K562 (cell line): ENCODE results near the gene DNALI1. TPM values are rescaled to one million over a fixed set of nuclear protein-coding genes. Genes with fewer than 3 reads are reported as not detected.

Source experiments
- ARID2 ChIP-seq: fragments of 450-650 bp; IDR thresholded peaks from 2 replicates; pipeline ENCODE4 v1.6.1; 2017; ENCODE audit warnings: antibody characterized with exemption, mild to moderate bottlenecking
- CTCF ChIP-seq, 3 experiments: IDR thresholded peaks in 2 of 3; conservative IDR thresholded peaks in 1 of 3; 2 replicates each; pipeline ENCODE4 v1.5.1; 2011 to 2012; ENCODE audit warnings: low read length in 3 of 3, mild to moderate bottlenecking in 3 of 3, control low read depth in 2 of 3, improper control_type of control experiment in 1 of 3, inconsistent platforms in 1 of 3, low read depth in 1 of 3, mixed read lengths in 1 of 3, moderate library complexity in 1 of 3; ENCODE audit not compliant: insufficient read depth in 2 of 3
- HDAC2 ChIP-seq: fragments of 450-650 bp; IDR thresholded peaks from 2 replicates; pipeline ENCODE4 v1.6.1; 2016; ENCODE audit warnings: mild to moderate bottlenecking
- HOMEZ ChIP-seq: fragments of 250-450 bp; sonication (Bioruptor Pico); IDR thresholded peaks from 2 replicates; pipeline ENCODE4 v1.4.0; 2020; ENCODE audit warnings: mild to moderate bottlenecking, moderate library complexity
- MTA3 ChIP-seq: fragments of 450-650 bp; formaldehyde crosslinking; IDR thresholded peaks from 2 replicates; pipeline ENCODE4 v1.6.1; 2017; ENCODE audit warnings: mild to moderate bottlenecking, borderline replicate concordance
- NFATC3 ChIP-seq: fragments of 450-650 bp; IDR thresholded peaks from 2 replicates; pipeline ENCODE4 v1.6.1; 2017; ENCODE audit warnings: mild to moderate bottlenecking
- NFIC ChIP-seq: fragments of 450-650 bp; IDR thresholded peaks from 2 replicates; pipeline ENCODE4 v1.6.1; 2017; ENCODE audit warnings: mild to moderate bottlenecking, inconsistent platforms
- SMARCA5 ChIP-seq: fragments of 450-650 bp; IDR thresholded peaks from 2 replicates; pipeline ENCODE4 v1.6.1; 2016
- SMC3 ChIP-seq: conservative IDR thresholded peaks from 2 replicates; pipeline ENCODE4 v1.6.1; 2011; ENCODE audit warnings: low read depth, low read length, improper control_type of control experiment; ENCODE audit not compliant: insufficient read depth
- ZBTB7A ChIP-seq: IDR thresholded peaks from 2 replicates; pipeline ENCODE4 v1.6.1; 2011; ENCODE audit warnings: low read depth, mild to moderate bottlenecking, low read length, moderate library complexity, borderline replicate concordance; ENCODE audit not compliant: control insufficient read depth
- polyA plus RNA-seq, 8 experiments: library from polyadenylated mRNA; depleted of rRNA in 4 of 8; stranded (reverse) in 5 of 8; unstranded in 3 of 8; fragments of >200 nt; fragmentation: Nextera tagmentation in 2 of 8; fragmentation: Illumina TruSeq in 1 of 8; extraction: Ambion mirVana in 2 of 8; extraction: Trizol in 1 of 8; gene quantifications; 2 replicates each; pipeline versions ENCODE4 v1.2.1 to v1.2.3, GENCODE V29; 2011 to 2014; ENCODE audit warnings: inconsistent platforms in 1 of 8, missing spikeins in 1 of 8
- total RNA-seq, 7 experiments: library from RNA; depleted of rRNA in 6 of 7; stranded (reverse); fragments of >200 nt in 6 of 7; fragmentation: Illumina TruSeq in 2 of 7; extraction: Trizol in 2 of 7; gene quantifications; 2 replicates each; pipeline versions ENCODE4 v1.2.1 to v1.2.3, GENCODE V29; 2011 to 2021; ENCODE audit warnings: low replicate concordance in 1 of 7

Gene DNALI1
- total and polyA plus RNA-seq, 9 of the 15 experiments (the other 6 are each of a cell fraction or from before 2014, with no cell fraction given), result 0.87 to 5.6 (median 1.2) TPM

- TF ChIP-seq ZBTB7A, result 0 out of 2 replicates have a peak, but pooled peaks have one; percentile 26
- TF ChIP-seq HDAC2, result peak; percentile 44; the same call in 1 of the 2 replicates
- peak; percentile 68 to 89 (median 76) for TF ChIP-seq CTCF (IDR thresholded peaks at IDR 0.05 in 2 of 3, conservative IDR thresholded peaks at IDR 0.05 in 1 of 3; ENCODE audit: insufficient read depth in 2 of 3, low read depth in 1 of 3, low read length in 3 of 3)
- TF ChIP-seq NFIC, result peak; percentile 64
- 0 out of 2 replicates have a peak, but pooled peaks have one; percentile 22 for TF ChIP-seq ARID2
- TF ChIP-seq MTA3, result peak; percentile 42; the same call in 1 of the 2 replicates
- 0 out of 2 replicates have a peak, but pooled peaks have one; percentile 37 for TF ChIP-seq SMARCA5
- no peak for TF ChIP-seq HOMEZ (CRISPR knock-in tag)
- TF ChIP-seq SMC3, result peak; percentile 61
- TF ChIP-seq NFATC3, result no peak
Measured at GRCh38 chr1:37561133-37562132, 4.7 kb downstream of the DNALI1 start (continued).
